GM21717 (cell line): ENCODE results near the gene FOXP2.
"Not testable (repeated sequence)": the region's sequence is repeated elsewhere in the genome, so short reads cannot be mapped to it uniquely, and the experiment has no call there.

Experiments
- ATAC-seq: cut with Tn5 transposase; IDR thresholded peaks from one replicate; pipeline ENCODE4 v1.9.1; 2021; ENCODE audit warnings: mild to moderate bottlenecking, moderate library complexity; ENCODE audit not compliant: unreplicated experiment

FOXP2 gene

DNA sequence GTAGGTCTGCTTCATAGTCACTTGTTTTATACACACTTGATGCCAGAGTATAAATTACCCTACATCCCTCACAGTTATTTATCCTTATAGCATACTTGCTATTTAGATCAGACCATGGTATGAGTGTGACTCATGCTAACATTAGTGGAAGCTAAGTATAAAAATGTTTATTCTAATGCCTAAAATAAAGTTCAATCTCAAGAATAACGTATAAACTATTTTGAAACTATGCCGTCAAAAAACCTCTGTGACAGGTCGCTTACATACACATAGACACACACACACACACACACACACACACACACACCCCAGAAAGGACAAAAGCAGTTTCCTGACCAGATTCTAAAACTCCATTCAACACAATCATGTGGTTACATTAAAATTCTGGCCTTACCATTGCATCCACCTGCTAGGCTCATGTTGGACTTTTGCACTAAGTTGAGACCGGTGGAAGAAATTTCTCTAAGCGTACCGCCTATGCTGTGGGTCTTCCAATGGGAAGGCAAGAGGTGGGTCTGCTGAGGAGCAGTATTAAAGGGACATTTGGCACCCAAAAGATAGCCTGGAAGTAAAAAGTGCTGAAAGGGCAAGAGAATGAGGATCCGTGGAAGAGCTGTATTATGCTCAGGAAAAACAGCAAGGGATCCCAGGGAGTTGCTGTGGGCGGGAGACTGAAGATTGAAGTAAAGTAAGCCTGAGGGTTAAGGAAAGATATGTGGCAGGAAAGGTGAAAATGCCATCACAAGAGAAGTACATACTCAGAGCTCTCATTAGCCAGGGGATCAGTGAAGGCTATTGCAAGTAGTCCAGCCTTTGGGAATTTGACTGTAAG lies 5.0 kb downstream of the FOXP2 start:
- no peak for ATAC-seq

DNA sequence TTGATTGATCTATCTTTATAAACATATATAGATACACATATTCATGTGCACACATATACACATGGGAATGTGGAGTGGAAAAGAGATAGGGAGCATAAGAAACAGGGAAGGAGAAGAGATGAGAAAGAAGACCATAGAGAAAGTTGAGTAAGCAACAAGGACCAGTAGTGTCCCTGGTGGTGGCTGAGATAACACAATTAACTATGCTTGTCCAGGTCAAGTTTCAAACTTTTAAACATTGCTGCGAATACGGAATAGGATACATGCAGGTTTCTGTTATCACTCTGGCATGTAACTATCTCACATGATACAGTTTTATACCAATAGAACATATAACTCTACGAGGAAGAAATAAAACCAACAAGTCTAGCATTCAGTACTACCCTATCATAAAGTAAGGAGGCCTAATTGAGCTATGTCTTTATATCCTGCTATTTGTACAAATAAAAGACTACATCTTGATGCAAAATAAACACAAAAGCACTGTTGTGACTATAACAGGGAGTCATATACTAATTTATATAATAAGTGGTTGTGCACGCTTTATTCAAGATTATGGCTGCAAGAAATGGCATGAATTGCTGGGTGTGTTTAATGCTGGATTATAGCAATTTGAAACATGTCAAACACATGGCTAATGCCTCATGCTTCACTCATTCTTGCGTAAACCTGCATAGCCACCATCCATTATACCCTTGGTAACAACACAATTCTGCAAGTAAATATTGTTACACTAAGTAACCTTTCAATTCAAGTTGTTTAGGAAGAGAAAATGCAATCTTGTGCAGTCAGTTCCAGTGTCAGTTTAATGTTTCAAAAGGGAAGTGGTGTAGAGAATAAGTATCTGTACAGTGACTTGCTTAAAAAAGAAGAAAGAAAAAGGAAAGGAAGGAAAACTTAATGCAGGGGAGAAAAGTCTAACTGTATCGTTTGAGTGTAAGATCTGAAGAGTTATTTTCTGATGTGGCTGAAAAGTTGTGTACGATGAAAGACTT lies 8.2 kb downstream of the FOXP2 start:
- no peak for ATAC-seq

DNA sequence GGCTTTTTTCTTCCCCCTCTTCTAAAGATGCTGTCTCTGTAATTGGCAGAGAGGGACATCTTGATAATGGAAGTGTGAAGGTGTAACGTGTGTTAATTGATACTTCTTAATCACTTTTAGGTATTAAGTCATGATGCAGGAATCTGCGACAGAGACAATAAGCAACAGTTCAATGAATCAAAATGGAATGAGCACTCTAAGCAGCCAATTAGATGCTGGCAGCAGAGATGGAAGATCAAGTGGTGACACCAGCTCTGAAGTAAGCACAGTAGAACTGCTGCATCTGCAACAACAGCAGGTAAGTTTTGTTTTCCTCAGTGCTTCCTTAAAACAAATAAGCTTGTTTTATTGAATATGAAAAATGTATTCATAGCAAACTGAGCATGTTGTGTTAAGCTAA lies 11.8 kb downstream of the FOXP2 start:
- ATAC-seq = no peak

DNA sequence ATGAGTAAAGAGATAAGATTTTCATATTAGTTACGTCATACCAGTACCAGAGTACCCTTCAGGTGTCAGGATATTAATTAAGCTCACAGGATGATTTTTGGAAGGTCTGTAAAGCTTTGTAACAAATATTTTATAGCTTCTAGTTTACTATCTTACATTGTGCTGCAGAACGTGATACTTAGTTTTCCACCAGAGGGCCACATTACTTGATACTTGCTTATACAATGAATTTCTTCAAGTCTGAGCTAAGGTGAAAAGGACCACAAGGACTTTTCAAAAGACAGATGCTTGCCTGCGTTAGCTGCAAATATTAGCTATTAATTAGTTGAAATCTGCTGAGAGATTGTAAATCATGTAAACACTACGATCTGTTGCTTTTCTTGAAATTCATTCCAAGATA lies 12.2 kb downstream of the FOXP2 start:
- no peak for ATAC-seq

DNA sequence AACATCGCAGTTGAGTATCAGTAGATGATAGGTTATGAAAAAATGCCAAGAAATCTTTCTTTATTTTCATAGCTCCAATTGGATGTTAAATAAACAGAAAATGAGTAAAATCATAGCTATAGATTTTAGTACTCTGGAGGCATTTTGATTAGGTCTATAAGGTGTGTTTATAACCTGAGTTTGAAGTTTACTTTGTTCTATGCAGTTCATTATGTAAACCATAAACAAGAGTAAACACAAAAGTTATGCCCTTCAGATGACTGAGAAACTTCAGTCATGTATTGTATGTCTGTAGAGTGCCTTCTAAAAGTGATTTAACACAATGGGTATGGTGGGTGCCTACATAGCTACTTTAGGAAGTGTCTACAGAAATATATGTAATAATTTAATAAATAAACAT lies 13.6 kb downstream of the FOXP2 start:
- no peak for ATAC-seq

DNA sequence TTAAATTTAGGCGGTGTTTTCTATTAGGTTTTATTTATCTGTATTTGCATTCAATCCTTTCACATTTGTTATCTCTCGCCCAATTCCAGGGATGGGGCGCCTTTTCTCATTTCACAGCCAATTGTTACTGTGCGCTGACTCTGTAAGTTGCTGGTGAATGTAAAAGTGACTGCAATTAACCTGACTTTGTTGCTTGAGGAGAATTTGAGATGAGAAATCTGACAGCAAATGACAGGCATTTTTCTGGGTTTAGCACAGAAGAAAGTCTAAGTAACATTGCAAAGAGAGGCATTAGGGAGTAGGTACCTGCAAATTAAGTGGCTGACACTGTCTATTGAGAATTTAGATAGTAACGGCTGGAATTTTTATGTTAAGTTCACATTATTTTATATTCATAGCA lies 16.6 kb downstream of the FOXP2 start:
- ATAC-seq = no peak

DNA sequence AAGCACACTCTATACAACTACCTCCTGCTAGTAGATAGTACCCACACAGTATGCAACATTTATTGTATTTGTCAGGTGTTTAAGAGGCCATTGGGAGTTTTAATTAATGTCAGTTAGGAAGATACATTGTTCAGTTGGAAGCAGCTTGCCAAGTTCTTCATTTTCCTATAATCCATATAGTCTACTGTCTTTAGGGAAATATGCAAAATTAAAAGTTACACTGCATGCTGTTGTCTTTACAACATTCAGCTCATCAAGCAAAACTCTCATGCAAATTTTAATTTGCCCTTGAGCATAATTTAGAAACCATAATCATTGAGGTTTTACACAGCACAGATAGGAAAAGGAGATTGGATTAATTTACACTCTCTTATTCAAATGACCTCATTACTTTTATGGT lies 17.4 kb downstream of the FOXP2 start:
- ATAC-seq = no peak

DNA sequence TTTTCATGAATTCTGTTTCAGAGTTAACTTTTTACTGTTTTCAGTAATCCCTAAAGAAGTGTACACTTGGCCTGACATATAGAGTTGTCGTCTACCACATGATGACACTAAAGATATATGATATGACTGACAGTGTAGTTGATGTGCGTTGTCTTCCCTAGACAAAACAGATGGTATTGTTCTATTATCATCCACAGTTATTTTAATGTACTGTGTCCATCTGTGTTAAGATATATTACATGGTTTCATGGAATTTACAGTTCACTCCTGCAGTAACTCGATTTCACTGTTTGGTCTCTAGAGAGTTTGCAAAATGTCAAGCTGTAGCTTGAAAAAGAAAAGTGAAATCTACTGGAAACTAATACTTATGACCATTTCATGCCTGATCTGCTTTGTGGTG lies 18.1 kb downstream of the FOXP2 start:
- ATAC-seq = no peak

DNA sequence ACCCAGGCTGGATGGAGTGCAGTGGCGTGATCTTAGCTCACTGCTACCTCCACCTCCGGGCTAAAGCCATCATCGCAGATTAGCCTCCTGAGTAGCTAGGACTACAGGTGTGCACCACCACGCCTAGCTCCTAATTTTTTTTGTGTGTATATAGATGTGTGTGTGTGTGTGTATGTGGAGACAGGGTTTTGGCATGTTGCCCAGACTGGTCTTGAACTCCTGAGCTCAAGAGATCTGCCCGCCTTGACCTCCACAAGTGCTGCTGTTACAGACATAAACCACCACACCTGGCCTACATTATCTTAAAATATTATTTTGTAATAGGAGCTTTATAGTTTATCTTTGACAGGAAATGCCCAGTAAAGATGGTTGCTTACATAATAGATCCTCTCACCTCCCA lies 25.0 kb downstream of the FOXP2 start:
- ATAC-seq = no peak

DNA sequence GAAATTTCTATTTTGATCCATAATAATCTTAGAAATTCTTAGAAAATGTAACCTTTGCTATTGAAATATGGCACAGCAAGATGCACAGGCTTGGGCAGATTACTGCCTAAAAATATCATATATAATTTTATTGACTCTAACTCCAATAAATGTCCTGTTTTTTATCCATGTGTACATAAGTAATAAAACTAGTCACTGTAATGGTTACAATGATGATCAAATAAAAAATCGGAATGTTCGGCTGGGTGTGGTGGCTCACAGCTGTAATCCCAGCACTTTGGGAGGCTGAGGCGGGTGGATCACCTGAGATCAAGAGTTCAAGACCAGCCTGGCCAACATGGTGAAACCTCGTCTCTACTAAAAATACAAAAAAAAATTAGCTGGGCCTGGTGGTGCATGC lies 26.3 kb downstream of the FOXP2 start:
- not testable (repeated sequence) for ATAC-seq

DNA sequence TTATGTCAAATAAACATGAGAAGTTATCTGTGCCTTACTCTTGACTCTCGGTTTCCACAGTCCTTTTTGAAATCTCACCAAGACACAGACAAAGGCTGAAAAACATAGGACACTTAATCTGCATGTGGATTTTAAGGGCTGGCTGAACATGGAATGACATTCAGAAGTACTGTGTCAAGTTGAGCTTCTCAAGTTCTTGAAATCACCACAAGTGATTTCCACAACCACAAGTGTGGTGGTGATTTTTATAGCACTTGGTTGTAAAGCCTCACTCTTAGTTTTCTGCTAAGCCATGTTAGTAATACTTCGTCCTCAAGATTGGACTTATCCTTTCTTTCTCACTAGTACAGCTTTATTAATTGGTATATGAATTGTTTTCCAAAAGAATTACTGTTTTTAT lies 29.6 kb downstream of the FOXP2 start:
- ATAC-seq = no peak

DNA sequence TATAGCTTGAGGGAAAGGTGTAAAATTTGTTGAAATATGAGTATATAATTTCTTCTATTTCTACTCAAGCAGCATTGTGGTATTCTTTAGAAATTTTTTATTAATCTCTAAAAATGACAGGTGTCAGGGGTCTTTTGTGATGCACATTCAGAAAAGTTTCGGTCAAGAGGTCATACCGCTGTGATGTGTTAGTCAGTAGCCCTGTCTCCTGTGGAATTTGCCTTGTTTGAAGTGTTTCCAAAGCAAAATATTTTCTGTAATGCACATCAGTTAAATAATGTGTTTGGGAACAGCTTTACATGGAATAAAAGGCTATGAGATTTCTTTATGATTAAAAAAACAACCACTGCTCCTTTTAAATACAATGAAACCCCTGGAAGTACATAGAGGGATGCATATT lies 35.8 kb downstream of the FOXP2 start:
- ATAC-seq = no peak

DNA sequence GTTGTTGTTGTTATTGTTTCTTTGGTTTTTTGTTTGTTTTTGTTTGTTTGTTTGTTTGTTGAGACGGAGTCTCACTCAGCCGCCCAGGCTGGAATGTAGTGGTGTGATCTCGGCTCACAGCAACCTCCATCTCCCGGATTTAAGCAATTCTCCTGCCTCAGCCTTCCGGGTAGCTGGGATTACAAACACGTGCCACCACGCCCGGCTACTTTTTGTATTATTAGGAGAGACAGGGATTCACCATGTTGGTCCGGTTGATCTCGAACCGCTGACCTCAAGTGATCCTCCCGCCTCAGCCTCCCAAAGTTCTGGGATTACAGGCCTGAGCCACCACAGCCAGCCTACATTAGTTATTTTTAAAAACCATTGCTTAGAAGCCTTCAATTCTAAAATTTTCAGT lies 45.0 kb downstream of the FOXP2 start:
- ATAC-seq = no peak

DNA sequence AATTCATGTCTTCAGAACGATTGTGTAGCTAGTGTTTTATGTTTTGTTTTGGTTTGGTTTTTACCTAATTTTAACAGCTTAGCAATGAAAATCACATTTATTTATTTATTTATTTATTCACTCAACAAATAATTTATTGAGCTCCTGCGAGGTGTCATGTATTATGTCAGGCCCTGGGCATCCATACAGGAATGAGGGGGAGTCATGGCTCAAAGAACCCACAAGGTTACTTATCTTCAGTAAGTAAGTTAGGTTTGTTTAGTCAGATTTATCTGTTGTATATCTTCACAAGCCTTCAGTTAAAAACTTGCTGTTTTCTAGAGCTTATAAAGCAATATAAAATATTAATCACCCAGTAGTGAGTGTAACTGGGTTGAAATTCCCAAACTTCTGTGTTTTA lies 45.4 kb downstream of the FOXP2 start:
- no peak for ATAC-seq

DNA sequence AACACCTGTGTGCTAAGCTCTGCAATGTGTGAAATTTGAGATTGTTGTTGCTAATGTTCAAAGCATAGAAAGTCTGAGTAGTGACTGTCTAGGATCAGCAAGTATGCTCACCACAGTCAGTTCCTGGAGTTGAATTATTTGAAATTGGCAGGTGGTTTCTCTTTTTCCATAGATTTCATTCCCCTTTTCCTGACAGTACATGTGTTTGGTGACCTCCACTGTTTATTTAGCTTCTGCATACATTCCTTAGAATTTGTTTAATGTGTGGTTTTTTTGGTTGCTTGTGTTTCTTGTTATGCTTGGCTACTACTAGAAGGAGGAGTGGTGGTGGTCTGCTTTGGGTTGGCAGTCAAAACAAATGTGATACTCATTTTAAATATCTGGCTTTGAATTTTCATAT lies 52.3 kb downstream of the FOXP2 start:
- ATAC-seq = no peak

DNA sequence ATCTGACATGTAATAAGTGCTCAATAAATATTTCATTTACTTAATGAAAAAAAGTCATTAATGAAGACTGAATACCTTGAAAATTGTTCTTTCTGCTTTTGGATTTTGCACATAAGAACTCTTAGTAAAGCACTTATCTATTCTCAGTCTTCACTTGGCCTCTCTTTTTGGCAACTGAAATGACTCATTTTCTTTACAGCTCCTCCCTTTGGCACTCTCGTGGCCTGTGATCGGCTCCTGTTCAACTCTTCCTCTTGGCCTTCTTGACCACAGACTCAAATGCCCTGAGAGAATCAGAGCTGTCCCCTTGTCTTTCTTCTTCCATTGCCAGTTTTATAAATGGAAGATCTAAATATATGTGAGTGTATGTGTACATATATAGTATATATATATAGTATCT lies 54.2 kb downstream of the FOXP2 start:
- ATAC-seq = no peak

DNA sequence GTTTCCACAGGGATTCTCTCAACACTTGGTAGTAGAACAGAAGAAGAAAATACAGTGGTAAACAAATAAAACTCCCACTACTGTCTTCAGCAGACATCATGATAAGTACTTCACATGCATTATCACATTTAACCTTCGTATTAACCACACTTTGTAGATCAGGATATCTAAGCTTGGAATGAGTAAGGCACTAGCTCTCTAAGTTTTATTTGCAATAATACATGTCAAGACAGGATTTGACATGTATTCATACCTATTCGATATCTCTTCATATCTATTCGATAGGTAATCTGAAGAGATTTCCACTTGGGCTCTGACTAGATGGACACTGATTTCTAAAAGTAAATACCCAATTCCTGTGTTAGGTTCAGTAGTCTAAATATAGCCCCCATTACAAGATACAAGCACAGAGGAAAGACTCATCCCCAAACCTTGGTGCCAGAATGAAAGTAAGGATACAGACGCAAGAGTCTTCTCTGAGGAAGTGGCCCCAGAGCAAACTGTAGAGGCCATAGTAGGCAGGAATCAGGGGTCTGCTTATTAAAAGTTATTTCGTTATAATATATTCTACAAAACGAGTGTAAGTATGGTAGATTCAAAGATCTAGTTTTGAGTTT lies 58.4 kb downstream of the FOXP2 start:
- no peak for ATAC-seq

DNA sequence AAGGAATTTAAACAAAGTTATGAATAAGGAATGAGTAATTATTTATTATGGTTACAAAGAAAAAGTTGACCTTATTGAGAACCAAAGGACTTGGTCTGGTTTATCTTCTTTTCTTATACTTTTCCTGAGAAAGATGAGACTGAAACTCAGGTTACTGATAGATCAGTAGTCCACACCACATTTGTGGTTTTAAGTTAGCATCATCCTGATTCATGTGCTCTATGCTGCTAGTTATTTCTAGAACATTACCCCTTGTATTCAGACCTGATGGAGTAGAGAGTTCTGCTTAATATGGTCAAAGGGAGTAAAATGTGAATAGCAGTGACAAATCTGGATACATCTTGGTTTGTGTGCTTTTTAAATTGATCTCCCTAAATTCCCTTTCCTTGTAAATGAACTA lies 63.8 kb downstream of the FOXP2 start:
- ATAC-seq = no peak

DNA sequence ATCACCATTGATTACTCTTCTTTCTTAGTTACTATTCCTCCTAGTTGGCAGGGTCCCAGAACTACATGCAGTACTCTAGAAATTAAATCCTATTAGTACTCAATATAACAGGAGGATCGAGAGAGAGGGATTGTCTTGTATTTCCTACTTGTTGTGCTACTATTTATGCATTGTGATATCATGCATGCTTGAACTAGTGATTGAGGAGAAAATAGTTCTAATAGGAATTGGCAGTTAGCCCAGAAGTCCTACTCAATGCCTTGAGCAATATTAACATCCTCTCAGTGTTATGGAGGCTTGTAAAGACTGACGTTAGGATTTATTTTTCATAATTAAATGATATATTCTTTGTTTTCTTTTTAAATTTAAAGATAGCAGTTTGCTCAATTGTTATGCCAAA lies 67.4 kb downstream of the FOXP2 start:
- no peak for ATAC-seq

DNA sequence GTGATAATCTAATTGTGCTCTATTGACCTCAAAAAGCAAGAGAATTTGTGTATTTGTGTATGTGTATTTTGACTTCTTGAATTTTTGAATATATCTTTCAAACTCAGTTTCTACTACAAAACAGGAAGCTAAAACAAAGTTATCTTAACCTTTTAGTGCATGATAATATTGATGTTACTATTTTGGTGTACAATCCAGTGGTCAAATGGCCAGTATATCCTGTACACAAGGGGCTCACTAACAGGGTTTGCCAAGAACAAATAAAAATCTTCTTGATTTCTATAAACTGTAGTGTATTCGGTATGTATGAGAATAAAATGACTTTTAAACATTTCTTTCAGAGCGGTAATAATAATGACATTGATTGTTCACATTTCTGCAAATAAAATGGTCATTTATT lies 69.6 kb downstream of the FOXP2 start:
- ATAC-seq = no peak

DNA sequence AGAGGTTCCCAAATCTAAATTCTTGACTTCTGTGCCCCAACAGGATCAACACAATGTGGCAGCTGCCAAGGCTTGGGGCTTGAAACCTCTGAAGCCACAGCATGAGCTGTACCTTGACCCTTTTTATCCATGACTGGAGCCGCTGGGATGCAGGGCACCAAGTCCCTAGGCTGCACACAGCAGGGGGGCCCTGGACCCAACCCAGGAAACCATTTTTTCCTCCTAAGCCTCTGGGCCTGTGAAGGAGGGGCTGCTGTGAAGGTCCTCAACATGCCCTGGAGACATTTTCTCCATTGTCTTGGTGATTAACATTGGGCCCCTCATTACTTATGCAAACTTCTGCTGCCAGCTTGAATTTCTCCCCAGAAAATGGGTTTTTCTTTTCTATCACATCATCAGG lies 72.6 kb downstream of the FOXP2 start:
- ATAC-seq = no peak

DNA sequence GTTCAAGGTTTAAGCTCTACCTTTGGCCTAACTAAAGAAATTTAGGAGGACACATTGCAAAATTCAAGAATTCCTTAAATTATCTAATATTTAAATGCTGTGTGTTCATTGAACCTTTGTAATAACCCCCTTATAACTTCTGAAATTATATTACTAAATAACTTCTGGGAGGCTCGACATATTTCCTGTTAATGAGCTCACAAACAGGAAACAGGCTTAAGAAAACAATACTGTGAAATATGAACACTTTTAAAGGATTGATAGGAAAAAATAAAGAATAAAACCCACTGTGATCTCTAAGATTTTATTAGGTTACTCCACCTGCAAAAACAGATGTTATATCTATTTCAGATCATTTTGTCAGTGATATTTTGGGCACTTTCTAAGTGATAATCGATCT lies 74.1 kb downstream of the FOXP2 start:
- ATAC-seq = no peak
